ENCODE measurements around the gene RALGPS1.

Gene RALGPS1

GRCh38 chr9:127233989-127234388, 319.4 kb downstream of the RALGPS1 start:
- TF ChIP-seq CTCF (IDR thresholded peaks at IDR 0.05; ENCODE audit: low read depth, low read length) = no peak
- no peak overlapping the region for H3K4me3 ChIP-seq (ENCODE audit: low read depth, low read length)

GRCh38 chr9:127237801-127238200, 323.2 kb downstream of the RALGPS1 start:
- TF ChIP-seq CTCF (IDR thresholded peaks at IDR 0.05; ENCODE audit: low read depth, low read length) = no peak
- H3K4me3 ChIP-seq (ENCODE audit: low read depth, low read length) = no peak overlapping the region

GRCh38 chr9:127241354-127241753, 326.8 kb downstream of the RALGPS1 start:
- no peak for TF ChIP-seq CTCF (IDR thresholded peaks at IDR 0.05; ENCODE audit: low read depth, low read length)
- H3K4me3 ChIP-seq (ENCODE audit: low read depth, low read length) = no peak overlapping the region

- H3K4me3 ChIP-seq (ENCODE audit: low read depth, low read length) = peak overlapping the region; percentile 62
- no peak for TF ChIP-seq CTCF (IDR thresholded peaks at IDR 0.05; ENCODE audit: low read depth, low read length)
These were observed 330.3 kb downstream of the RALGPS1 start for GRCh38 chr9:127244609-127245601.

GRCh38 chr9:127245637-127246164, 331.1 kb downstream of the RALGPS1 start:
- peak overlapping the region; percentile 62 for H3K4me3 ChIP-seq (ENCODE audit: low read depth, low read length)
- no peak for TF ChIP-seq CTCF (IDR thresholded peaks at IDR 0.05; ENCODE audit: low read depth, low read length)

- no peak for TF ChIP-seq CTCF (IDR thresholded peaks at IDR 0.05; ENCODE audit: low read depth, low read length)
- H3K4me3 ChIP-seq (ENCODE audit: low read depth, low read length) = no peak overlapping the region
These were observed 333.7 kb downstream of the RALGPS1 start for GRCh38 chr9:127248241-127248640.

GRCh38 chr9:127249877-127250276, 335.3 kb downstream of the RALGPS1 start:
- H3K4me3 ChIP-seq (ENCODE audit: low read depth, low read length) = no peak overlapping the region
- no peak for TF ChIP-seq CTCF (IDR thresholded peaks at IDR 0.05; ENCODE audit: low read depth, low read length)

All from WI38 (cell line).